Naive B cell (primary cell): Measurements from ENCODE around the gene TMPRSS11E. TPM values are rescaled to one million over a fixed set of nuclear protein-coding genes. Genes with fewer than 3 reads are reported as not detected.

Source experiments
- ATAC-seq, 2 donors: fragments of 150-1000 bp; cut with Tn5 transposase; 2 replicates each; pipeline ENCODE4 v1.10.0; 2021; ENCODE audit warnings: low read depth in 2 of 2, mild to moderate bottlenecking in 2 of 2, moderate library complexity in 2 of 2
- DNase-seq: peaks from one replicate; pipeline ENCODE4 v3.0.0; 2022
- H3K27ac Mint-ChIP-seq, 6 donors: one replicate each; pipeline ENCODE4 v1.8.0; 2020 to 2022; ENCODE audit warnings: mild to moderate bottlenecking in 6 of 6, mixed read lengths in 6 of 6, moderate library complexity in 5 of 6, inconsistent platforms in 2 of 6
- H3K27me3 Mint-ChIP-seq, 3 donors: one replicate each; pipeline ENCODE4 v1.8.0; 2021 to 2022; ENCODE audit warnings: mixed read lengths in 3 of 3, mild to moderate bottlenecking in 1 of 3
- H3K36me3 Mint-ChIP-seq, 2 donors: one replicate each; pipeline ENCODE4 v1.8.0; 2020 to 2022; ENCODE audit warnings: mixed read lengths in 2 of 2, inconsistent platforms in 1 of 2, mild to moderate bottlenecking in 1 of 2
- H3K4me1 Mint-ChIP-seq, 3 donors: one replicate each; pipeline ENCODE4 v1.8.0; 2020 to 2022; ENCODE audit warnings: mixed read lengths in 3 of 3, inconsistent platforms in 1 of 3, mild to moderate bottlenecking in 1 of 3, moderate library complexity in 1 of 3
- H3K4me3 Mint-ChIP-seq, 8 donors: one replicate each; pipeline ENCODE4 v1.8.0; 2020 to 2022; ENCODE audit warnings: mild to moderate bottlenecking in 8 of 8, mixed read lengths in 8 of 8, moderate library complexity in 8 of 8, inconsistent platforms in 2 of 8
- H3K9me3 Mint-ChIP-seq, 7 donors: one replicate each; pipeline ENCODE4 v1.8.0; 2020 to 2022; ENCODE audit warnings: mixed read lengths in 7 of 7, mild to moderate bottlenecking in 5 of 7, inconsistent platforms in 2 of 7, moderate library complexity in 1 of 7
- polyA plus RNA-seq, 6 donors: library from polyadenylated mRNA; unstranded; fragments of 300-500 nt; fragmentation: Illumina TruSeq; gene quantifications; one replicate each; pipeline ENCODE4 v1.2.3, GENCODE V29; 2021; ENCODE audit warnings: low read depth in 6 of 6

Gene TMPRSS11E
- polyA plus RNA-seq, 6 donors from 2014 or later: not detected

DNA sequence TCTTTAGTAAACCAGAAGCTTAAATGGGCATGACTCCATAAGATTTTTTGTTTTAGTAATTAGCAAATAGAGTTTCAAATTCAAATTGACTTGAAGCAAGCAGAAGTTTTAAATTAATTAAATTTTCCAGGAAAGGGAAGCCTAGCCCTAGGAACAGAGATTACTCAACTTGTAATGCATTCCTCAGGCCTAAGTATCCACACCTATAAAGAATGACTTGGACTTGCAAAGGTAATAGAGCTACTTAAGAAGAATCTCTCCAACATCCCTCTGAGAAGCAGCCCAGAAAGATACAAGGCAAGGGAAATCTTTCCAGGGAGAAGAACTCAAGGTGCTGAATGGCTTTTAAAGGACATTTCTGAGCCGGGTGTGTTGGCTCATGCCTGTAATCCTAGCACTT lies 16.9 kb upstream of the TMPRSS11E start:
- Mint-ChIP-seq H3K9me3 (peaks cover 0 to 11% (median 2%) of the 10 kb centered on the region in 7 donors), H3K36me3 (peaks cover 0 to 5% of the 10 kb centered on the region in 2 donors), H3K4me1 (peaks cover 0 to 11% (median 0%) of the 10 kb centered on the region in 3 donors), H3K27me3 (no peaks in the 10 kb centered on the region), H3K4me3 (no peak overlapping the region), H3K27ac (peak overlapping the region in 1 of 6 donors; percentile 86)
- ATAC-seq (no peak), DNase-seq (no peak)

DNA sequence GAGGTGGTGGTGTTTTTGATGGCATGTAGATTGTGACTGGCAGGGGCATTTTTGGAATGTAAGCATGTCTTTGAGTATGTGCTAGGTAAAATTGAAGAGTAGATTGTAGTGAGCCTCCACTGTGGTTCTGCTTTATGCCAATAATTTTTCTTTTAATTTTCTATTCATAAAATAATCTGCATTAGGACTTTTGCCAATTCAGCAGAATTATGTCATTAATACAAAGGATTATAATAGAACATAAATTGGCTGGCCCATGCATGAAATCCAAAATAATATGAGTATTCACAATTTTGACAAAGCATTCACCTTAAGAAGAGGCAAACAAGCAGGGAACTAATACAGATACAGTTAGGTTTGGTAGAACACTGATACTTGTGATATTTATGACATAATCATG lies 14.9 kb upstream of the TMPRSS11E start:
- H3K9me3 Mint-ChIP-seq: peaks cover 0 to 20% (median 0%) of the 10 kb centered on the region in 7 donors
- ATAC-seq: no peak
- H3K4me1 Mint-ChIP-seq: peaks cover 0 to 27% (median 8%) of the 10 kb centered on the region in 3 donors
- no peaks in the 10 kb centered on the region for H3K27me3 Mint-ChIP-seq
- DNase-seq: no peak
- peaks cover 0 to 5% of the 10 kb centered on the region in 2 donors for H3K36me3 Mint-ChIP-seq
- peak overlapping the region in 1 of 6 donors; percentile 91 for H3K27ac Mint-ChIP-seq
- H3K4me3 Mint-ChIP-seq: no peak overlapping the region

DNA sequence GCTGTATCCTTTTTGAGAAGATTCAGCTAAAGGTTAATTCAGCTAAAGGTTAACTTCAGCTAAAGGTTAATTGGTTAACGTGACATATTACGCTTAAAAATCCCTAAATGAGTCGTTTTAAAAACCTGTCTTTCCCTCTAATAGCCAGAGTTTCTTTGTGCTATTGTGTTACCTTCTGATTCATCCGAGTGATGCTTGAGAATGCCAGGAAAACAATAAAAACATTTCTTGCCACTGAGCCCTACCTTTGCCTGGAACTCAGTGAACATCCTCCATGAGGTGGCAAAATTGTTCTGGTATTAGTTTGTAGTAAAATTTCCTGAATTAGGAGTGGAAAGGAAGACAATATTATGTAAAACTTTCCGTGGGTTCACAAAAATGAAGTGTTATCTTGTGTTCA lies 13.7 kb upstream of the TMPRSS11E start:
- Mint-ChIP-seq H3K27me3 (no peaks in the 10 kb centered on the region), H3K27ac (peak overlapping the region in 1 of 6 donors; percentile 58), H3K4me3 (no peak overlapping the region), H3K4me1 (peaks cover 0 to 34% (median 8%) of the 10 kb centered on the region in 3 donors), H3K36me3 (peaks cover 0 to 5% of the 10 kb centered on the region in 2 donors), H3K9me3 (peaks cover 0 to 20% (median 0%) of the 10 kb centered on the region in 7 donors)
- no peak for ATAC-seq
- DNase-seq: no peak

DNA sequence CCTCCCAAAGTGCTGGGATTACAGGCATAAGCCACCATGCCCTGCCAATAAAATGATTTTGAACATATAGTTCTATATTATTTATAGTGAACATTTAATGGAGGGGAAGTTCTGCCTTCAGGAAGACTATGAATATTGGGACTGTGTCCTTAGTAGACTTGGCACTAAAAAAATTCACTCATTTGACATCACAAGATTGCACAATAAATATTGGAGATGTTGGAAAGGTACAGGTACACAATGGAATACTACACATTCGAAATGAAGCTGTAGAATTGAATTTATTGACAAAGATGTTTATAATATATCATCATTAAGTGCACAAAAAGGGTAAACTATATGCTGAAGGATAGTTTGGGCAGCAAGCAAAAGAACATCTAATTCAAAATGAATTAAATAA lies 13.0 kb upstream of the TMPRSS11E start:
- Mint-ChIP-seq H3K27ac (no peak overlapping the region), H3K4me1 (peaks cover 0 to 40% (median 8%) of the 10 kb centered on the region in 3 donors), H3K4me3 (no peak overlapping the region), H3K36me3 (peaks cover 0 to 5% of the 10 kb centered on the region in 2 donors), H3K9me3 (peaks cover 0 to 20% (median 0%) of the 10 kb centered on the region in 7 donors), H3K27me3 (no peaks in the 10 kb centered on the region)
- DNase-seq (no peak), ATAC-seq (no peak)

DNA sequence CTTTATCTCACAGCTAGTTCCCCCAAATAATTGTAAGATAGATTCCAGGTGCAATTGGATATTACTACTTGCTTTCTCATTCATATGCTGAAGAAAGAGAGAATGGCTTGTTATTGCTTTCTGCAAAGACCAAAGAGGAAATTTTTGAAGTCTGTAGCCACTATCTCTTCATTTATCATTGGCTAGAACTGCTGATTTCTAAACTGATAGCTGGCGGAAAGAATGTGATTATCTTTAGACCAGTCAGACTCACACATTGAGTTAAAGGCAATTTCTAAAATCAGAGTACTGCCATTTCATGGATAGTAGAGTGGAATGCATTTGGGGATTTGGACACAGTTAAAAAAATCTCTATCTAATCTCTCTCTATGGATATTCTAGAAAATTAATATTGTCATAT lies 12.4 kb upstream of the TMPRSS11E start:
- peaks cover 0 to 45% (median 8%) of the 10 kb centered on the region in 3 donors for H3K4me1 Mint-ChIP-seq
- no peak for ATAC-seq
- no peak for DNase-seq
- no peaks in the 10 kb centered on the region for H3K27me3 Mint-ChIP-seq
- H3K36me3 Mint-ChIP-seq: peaks cover 0 to 5% of the 10 kb centered on the region in 2 donors
- H3K9me3 Mint-ChIP-seq: peaks cover 0 to 20% (median 0%) of the 10 kb centered on the region in 7 donors
- peak overlapping the region in 1 of 8 donors; percentile 54 for H3K4me3 Mint-ChIP-seq
- H3K27ac Mint-ChIP-seq: no peak overlapping the region

DNA sequence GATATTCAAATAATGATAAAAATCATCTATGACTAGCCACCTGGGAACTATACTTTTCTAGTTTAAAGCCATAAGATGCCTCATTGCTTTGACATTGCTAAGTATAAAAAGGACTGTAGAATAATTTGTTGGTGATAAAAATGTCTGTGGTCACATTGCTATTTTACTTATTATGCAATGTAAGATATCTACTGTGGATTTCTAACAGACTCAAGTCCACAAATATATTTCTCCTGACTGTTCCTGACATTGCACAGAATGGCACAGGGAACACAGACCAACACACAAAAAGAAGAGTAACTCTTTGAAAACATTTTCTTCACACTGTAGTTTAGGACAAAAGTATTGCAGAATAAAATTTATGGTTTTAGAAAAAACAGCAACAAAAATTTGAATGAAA lies 2.2 kb upstream of the TMPRSS11E start:
- Mint-ChIP-seq H3K27me3 (peaks cover 0 to 7% (median 4%) of the 10 kb centered on the region in 3 donors), H3K27ac (no peak overlapping the region), H3K4me1 (peaks cover 0 to 32% (median 8%) of the 10 kb centered on the region in 3 donors), H3K9me3 (peaks cover 0 to 6% (median 0%) of the 10 kb centered on the region in 7 donors), H3K4me3 (no peak overlapping the region), H3K36me3 (peaks cover 4 to 7% of the 10 kb centered on the region in 2 donors)
- ATAC-seq: no peak
- no peak for DNase-seq

DNA sequence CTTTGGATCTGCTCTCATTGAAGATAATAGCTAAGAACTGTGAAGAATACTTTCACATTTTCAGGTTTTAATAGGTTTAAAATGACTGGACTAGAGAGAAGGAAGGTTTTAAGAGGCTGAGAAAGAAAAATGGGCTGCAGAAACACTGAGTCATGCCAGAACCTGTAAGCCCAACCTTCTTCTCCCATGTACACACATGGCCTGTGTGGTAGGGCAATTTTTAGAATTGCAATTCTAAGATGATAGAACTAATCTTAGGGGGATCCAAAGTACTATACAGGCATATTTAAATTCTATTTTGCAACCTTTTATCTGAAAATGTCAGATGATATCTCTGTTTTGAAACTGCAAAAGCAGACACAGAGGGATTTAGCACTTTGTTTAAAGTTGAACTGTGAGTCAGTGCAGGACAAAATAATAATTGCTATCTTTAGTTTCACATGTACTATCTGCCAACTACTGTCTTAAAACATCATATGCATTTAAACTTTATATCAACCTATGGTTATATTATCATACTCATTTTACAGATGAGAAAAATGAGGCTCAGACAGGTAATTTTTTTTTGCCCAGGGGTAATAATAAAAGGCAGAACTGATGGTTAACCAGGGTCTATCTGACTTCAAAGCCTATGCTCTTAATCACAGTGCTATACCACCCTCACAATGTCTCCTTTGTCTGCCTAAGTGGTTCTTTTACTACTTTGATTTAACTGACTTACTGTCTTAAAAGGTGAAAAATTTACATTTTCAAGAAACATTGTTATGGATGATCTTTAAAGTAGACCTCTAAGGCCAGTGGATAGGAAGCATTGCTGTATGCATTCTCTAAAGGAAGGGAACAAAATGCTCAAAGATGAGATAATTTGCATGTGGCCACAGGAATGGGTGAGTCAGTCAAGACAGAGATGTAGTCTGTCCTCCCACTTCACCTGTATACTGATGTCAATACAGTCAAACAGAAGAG lies 4.3 kb downstream of the TMPRSS11E start:
- no peaks in the 10 kb centered on the region for H3K9me3 Mint-ChIP-seq
- peaks cover 0 to 7% (median 4%) of the 10 kb centered on the region in 3 donors for H3K27me3 Mint-ChIP-seq
- no peaks in the 10 kb centered on the region for H3K36me3 Mint-ChIP-seq
- H3K4me1 Mint-ChIP-seq: peaks cover 0 to 21% (median 0%) of the 10 kb centered on the region in 3 donors
- ATAC-seq: no peak
- peak overlapping the region in 1 of 8 donors; percentile 22 for H3K4me3 Mint-ChIP-seq
- DNase-seq: no peak
- H3K27ac Mint-ChIP-seq: peak overlapping the region in 1 of 6 donors; percentile 77

DNA sequence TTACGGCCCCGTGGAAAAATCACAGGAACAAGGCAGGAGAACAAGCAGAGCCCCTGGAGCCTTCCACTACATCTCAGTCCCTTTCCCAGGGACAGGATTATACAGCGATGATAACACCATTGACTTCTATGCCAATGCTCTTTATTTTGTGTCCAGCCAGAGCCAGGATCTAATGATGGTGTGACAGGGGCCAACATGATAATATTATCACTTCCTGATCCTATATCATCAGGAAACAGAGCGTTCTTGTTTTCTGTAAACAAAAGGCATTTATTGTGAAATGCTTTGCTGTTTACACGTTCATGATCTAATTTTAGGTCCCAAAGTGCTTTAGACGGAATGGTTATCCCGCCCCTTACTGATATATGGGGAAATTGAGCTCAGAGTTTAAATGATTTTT lies 12.8 kb downstream of the TMPRSS11E start:
- H3K27ac Mint-ChIP-seq: no peak overlapping the region
- peaks cover 0 to 4% (median 0%) of the 10 kb centered on the region in 3 donors for H3K4me1 Mint-ChIP-seq
- peaks cover 0 to 13% (median 3%) of the 10 kb centered on the region in 3 donors for H3K27me3 Mint-ChIP-seq
- peaks cover 0 to 5% (median 0%) of the 10 kb centered on the region in 7 donors for H3K9me3 Mint-ChIP-seq
- H3K4me3 Mint-ChIP-seq: no peak overlapping the region
- DNase-seq: no peak
- no peaks in the 10 kb centered on the region for H3K36me3 Mint-ChIP-seq
- ATAC-seq: no peak

DNA sequence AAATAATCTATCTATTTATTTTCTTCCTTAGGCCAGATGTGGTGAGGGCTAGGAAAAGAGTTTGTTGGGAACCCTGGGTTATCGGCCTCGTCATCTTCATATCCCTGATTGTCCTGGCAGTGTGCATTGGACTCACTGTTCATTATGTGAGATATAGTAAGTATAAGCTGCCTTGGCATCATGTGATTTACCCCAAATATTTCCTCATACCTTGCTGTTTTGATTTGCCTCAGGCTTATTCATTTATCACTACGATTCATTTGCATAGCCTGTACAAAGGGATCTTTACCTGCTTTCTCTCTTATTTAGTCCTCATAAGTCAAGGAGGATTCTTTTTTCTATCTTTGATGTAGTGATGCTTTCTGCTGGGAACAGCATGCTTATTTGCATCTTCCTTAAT lies 14.5 kb downstream of the TMPRSS11E start:
- DNase-seq (no peak), ATAC-seq (no peak)
- Mint-ChIP-seq H3K27me3 (peaks cover 0 to 11% (median 3%) of the 10 kb centered on the region in 3 donors), H3K4me1 (peaks cover 0 to 5% (median 0%) of the 10 kb centered on the region in 3 donors), H3K4me3 (no peak overlapping the region), H3K9me3 (peaks cover 0 to 4% (median 0%) of the 10 kb centered on the region in 7 donors), H3K36me3 (no peaks in the 10 kb centered on the region), H3K27ac (no peak overlapping the region)

DNA sequence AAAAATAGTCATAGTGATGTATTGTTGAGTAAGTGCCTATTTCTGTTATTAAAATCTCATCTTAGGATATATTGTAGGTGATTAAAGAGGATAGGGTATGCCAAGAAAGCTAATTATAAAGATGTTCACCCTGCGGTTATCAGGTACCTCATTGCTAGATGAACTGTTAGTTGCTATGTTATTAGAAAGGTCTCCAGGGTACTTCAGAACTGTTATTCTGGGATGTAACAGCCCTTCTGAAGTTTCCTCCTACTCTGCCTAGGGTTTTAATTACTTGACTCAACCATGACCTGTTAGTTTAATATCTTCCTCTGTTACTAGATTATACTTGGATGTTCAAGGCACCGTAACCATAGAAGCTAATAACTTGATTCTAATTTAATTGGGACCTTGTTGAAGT lies 15.4 kb downstream of the TMPRSS11E start:
- no peaks in the 10 kb centered on the region for H3K36me3 Mint-ChIP-seq
- H3K27ac Mint-ChIP-seq: no peak overlapping the region
- DNase-seq: no peak
- H3K27me3 Mint-ChIP-seq: peaks cover 0 to 5% (median 3%) of the 10 kb centered on the region in 3 donors
- peaks cover 0 to 4% (median 0%) of the 10 kb centered on the region in 3 donors for H3K4me1 Mint-ChIP-seq
- no peak for ATAC-seq
- no peaks in the 10 kb centered on the region for H3K9me3 Mint-ChIP-seq
- H3K4me3 Mint-ChIP-seq: no peak overlapping the region

DNA sequence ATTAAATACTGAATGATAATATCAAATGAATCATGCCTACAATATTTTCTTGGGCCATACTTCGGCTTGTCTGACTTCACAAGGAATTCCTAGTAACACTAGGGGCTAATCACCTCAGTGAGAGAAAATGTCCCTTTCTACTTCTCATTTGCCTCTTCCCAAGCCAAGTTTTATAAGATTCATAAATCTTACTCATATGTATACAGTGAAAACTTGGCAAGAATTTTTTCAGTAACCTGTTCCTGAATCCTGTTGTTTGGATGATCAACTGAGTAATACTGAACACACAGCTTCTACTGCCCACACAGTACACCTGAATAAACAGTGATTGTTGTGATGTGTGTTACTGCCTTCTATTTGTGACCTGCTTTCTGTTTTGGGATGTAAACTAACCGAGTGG lies 16.5 kb downstream of the TMPRSS11E start:
- H3K27ac Mint-ChIP-seq: no peak overlapping the region
- no peak for DNase-seq
- peaks cover 0 to 4% (median 0%) of the 10 kb centered on the region in 3 donors for H3K4me1 Mint-ChIP-seq
- H3K4me3 Mint-ChIP-seq: no peak overlapping the region
- peaks cover 0 to 5% (median 3%) of the 10 kb centered on the region in 3 donors for H3K27me3 Mint-ChIP-seq
- no peaks in the 10 kb centered on the region for H3K36me3 Mint-ChIP-seq
- ATAC-seq: no peak
- no peaks in the 10 kb centered on the region for H3K9me3 Mint-ChIP-seq

DNA sequence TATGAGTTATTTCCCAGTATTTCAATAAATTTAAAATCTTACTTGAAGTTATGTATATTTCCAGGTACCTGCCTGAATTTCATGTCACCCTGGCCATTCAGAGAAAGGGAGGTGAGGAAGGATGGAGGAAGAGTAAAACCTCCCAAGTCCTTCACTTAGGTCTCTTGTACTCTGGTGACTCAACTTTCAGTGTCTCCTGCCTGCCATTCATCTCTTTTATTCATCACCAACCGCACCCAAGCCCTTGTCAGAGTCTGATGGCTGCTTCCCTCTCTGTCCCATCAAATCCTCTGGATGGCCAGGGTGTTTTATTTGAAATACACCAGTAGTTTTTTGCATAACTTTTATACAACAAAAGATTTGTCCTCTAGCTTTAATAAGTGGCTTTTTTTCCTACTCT lies 17.8 kb downstream of the TMPRSS11E start:
- peaks cover 0 to 11% (median 4%) of the 10 kb centered on the region in 3 donors for H3K4me1 Mint-ChIP-seq
- H3K27ac Mint-ChIP-seq: no peak overlapping the region
- ATAC-seq (no peak), DNase-seq (no peak)
- no peaks in the 10 kb centered on the region for H3K36me3 Mint-ChIP-seq
- peaks cover 0 to 5% (median 0%) of the 10 kb centered on the region in 3 donors for H3K27me3 Mint-ChIP-seq
- no peak overlapping the region for H3K4me3 Mint-ChIP-seq
- no peaks in the 10 kb centered on the region for H3K9me3 Mint-ChIP-seq

DNA sequence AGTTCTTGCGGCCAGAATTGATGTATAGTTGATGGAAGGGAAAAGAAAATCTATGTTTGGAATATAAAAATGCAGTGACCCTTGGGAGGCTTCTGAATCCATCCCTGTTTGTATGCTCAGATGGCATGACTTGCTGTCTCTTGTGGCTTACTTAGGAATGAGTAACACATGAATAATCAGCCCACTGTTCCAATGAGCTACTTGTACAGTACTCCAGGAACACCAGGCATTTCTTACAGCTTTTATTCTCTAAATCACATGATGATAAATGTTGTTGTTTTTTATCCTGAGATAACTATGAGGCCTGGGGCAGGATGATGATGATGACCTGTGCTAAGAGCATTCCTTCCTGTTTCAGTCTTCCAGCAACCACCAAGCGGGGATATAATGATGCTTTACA lies 18.9 kb downstream of the TMPRSS11E start:
- H3K27ac Mint-ChIP-seq: no peak overlapping the region
- ATAC-seq (no peak), DNase-seq (no peak)
- no peaks in the 10 kb centered on the region for H3K9me3 Mint-ChIP-seq
- peaks cover 0 to 5% (median 0%) of the 10 kb centered on the region in 3 donors for H3K27me3 Mint-ChIP-seq
- peaks cover 0 to 10% (median 6%) of the 10 kb centered on the region in 3 donors for H3K4me1 Mint-ChIP-seq
- H3K36me3 Mint-ChIP-seq: no peaks in the 10 kb centered on the region
- H3K4me3 Mint-ChIP-seq: no peak overlapping the region

DNA sequence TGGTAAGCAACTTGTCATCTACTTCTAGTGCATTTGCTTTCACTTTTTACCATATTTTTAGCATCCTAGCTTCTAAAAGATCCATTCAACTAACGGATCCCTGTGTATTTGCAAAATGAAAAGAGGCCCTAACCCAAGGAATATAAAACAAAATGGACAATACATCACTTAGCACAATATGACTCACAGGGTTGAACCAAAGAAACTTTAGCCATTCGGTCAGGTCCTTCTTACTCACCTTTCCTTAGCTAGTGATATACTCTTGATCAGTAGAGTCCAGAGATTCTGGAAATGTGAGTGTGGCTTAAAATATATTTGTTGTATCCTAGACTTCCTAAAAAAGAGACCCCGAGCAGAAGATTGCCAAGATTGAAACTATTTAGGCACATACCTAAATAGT lies 19.5 kb downstream of the TMPRSS11E start:
- no peaks in the 10 kb centered on the region for H3K36me3 Mint-ChIP-seq
- no peak for ATAC-seq
- no peak overlapping the region for H3K27ac Mint-ChIP-seq

More for the DNA sequence above, 19.5 kb downstream of the TMPRSS11E start:
- Mint-ChIP-seq H3K4me1 (peaks cover 0 to 12% (median 9%) of the 10 kb centered on the region in 3 donors), H3K4me3 (no peak overlapping the region), H3K27me3 (peaks cover 0 to 3% (median 0%) of the 10 kb centered on the region in 3 donors), H3K9me3 (no peaks in the 10 kb centered on the region)
- no peak for DNase-seq
